Measurements from ENCODE around the gene NDRG4. TPM values are rescaled to one million over a fixed set of nuclear protein-coding genes. Genes with fewer than 3 reads are reported as not detected.

NDRG4 gene
- total RNA-seq, 4 donors from 2014 or later = 16.0 to 89.4 (median 56.1) TPM

- intact Hi-C loops (cut with DNase I; ENCODE audit: low total_unique reads) = no loop called here
- no peak overlapping the region for H3K27ac ChIP-seq
- TF ChIP-seq POLR2A (IDR thresholded peaks at IDR 0.05) (no peak), CTCF (IDR thresholded peaks at IDR 0.05) (no peak)
- H3K9me3 ChIP-seq = no peaks in the 10 kb centered on the region
- no peak overlapping the region for H3K4me3 ChIP-seq
- DNase-seq = no peak
- no peaks in the 10 kb centered on the region for H3K27me3 ChIP-seq
- no peaks in the 10 kb centered on the region for H3K36me3 ChIP-seq
- no peaks in the 10 kb centered on the region for H3K4me1 ChIP-seq
These were observed 9.5 kb downstream of the NDRG4 start for GRCh38 chr16:58509256-58510096.

- H3K4me1 ChIP-seq = no peaks in the 10 kb centered on the region
- no peaks in the 10 kb centered on the region for H3K36me3 ChIP-seq
- no peaks in the 10 kb centered on the region for H3K27me3 ChIP-seq
- intact Hi-C loops (cut with DNase I; ENCODE audit: low total_unique reads) = no loop called here
- DNase-seq = no peak
- TF ChIP-seq CTCF (IDR thresholded peaks at IDR 0.05) = no peak
- no peak for TF ChIP-seq POLR2A (IDR thresholded peaks at IDR 0.05)
- no peak overlapping the region for H3K27ac ChIP-seq
- no peak overlapping the region for H3K4me3 ChIP-seq
- no peaks in the 10 kb centered on the region for H3K9me3 ChIP-seq
These were observed 10.3 kb downstream of the NDRG4 start for GRCh38 chr16:58510097-58510775.

- intact Hi-C loops (cut with DNase I; ENCODE audit: low total_unique reads) = no loop called here
These were observed 11.1 kb downstream of the NDRG4 start for GRCh38 chr16:58510776-58511628.

GRCh38 chr16:58511933-58512815 is 12.2 kb downstream of the NDRG4 start:
- peaks cover 0 to 4% of the 10 kb centered on the region in 2 donors for H3K4me1 ChIP-seq
- H3K27me3 ChIP-seq = no peaks in the 10 kb centered on the region
- intact Hi-C loops (cut with DNase I; ENCODE audit: low total_unique reads) = no loop called here
- no peaks in the 10 kb centered on the region for H3K9me3 ChIP-seq
- H3K27ac ChIP-seq = no peak overlapping the region
- TF ChIP-seq CTCF (IDR thresholded peaks at IDR 0.05) (peak; percentile 44 to 55 (median 52)), POLR2A (IDR thresholded peaks at IDR 0.05) (no peak)
- no peaks in the 10 kb centered on the region for H3K36me3 ChIP-seq
- H3K4me3 ChIP-seq = no peak overlapping the region
- DNase-seq = peak; percentile 58 to 65

More at GRCh38 chr16:58510776-58511628, 11.1 kb downstream of the NDRG4 start:
- no peak for TF ChIP-seq POLR2A (IDR thresholded peaks at IDR 0.05)
- TF ChIP-seq CTCF (IDR thresholded peaks at IDR 0.05) = no peak
- no peaks in the 10 kb centered on the region for H3K36me3 ChIP-seq
- H3K4me1 ChIP-seq = peaks cover 0 to 1% of the 10 kb centered on the region in 2 donors
- H3K27me3 ChIP-seq = no peaks in the 10 kb centered on the region
- no peak overlapping the region for H3K27ac ChIP-seq
- DNase-seq = no peak
- no peak overlapping the region for H3K4me3 ChIP-seq
- no peaks in the 10 kb centered on the region for H3K9me3 ChIP-seq

All from uterus (tissue), 4 donors.